Body of pancreas (tissue), 4 donors: ENCODE data around the gene PLPPR1. TPM values are rescaled to one million over a fixed set of nuclear protein-coding genes. Genes with fewer than 3 reads are reported as not detected.

Source experiments
- ATAC-seq: fragments of 150-250 bp; one replicate; pipeline ENCODE4 v1.9.1; 2016
- DNase-seq, 4 donors: peaks; one replicate each; pipeline ENCODE4 v3.0.0-alpha.2; 2019
- H3K27ac ChIP-seq, 4 donors: fragments of 200-600 bp; sonication (generic); 1 replicate in 3 of 4; 2 replicates in 1 of 4; pipeline versions ENCODE4 v1.5.1 to v1.6.1; 2016 to 2019; ENCODE audit warnings: mild to moderate bottlenecking in 1 of 4, mixed read lengths in 1 of 4, moderate library complexity in 1 of 4
- H3K27me3 ChIP-seq, 2 donors: fragments of 200-600 bp; sonication (generic); one replicate each; pipeline ENCODE4 v1.6.0; 2016; ENCODE audit warnings: mild to moderate bottlenecking in 1 of 2
- H3K36me3 ChIP-seq, 2 donors: fragments of 200-600 bp; sonication (generic); replicated peaks in 1 of 2; 2 replicates each; pipeline ENCODE4 v1.5.1; 2016; ENCODE audit warnings: low read depth in 2 of 2; ENCODE audit not compliant: insufficient read depth in 1 of 2
- H3K4me1 ChIP-seq: fragments of 200-600 bp; sonication (generic); one replicate; pipeline ENCODE4 v1.6.0; 2016
- H3K4me3 ChIP-seq, 2 donors: fragments of 200-600 bp; sonication (generic); 1 replicate in 1 of 2; 2 replicates in 1 of 2; pipeline ENCODE4 v1.5.1; 2016 to 2019
- H3K9me3 ChIP-seq, 3 donors: fragments of 200-600 bp; sonication (generic); 1 replicate in 2 of 3; 2 replicates in 1 of 3; pipeline ENCODE4 v1.5.1; 2016
- CTCF ChIP-seq, 7 experiments: fragments of 450-650 bp in 4 of 7; fragments of 200-600 bp in 3 of 7; sonication (generic) in 3 of 7; IDR thresholded peaks; one replicate each; pipeline ENCODE4 v1.5.1; 2016 to 2019; ENCODE audit warnings: antibody characterized with exemption in 7 of 7
- POLR2A ChIP-seq, 3 donors: fragments of 450-650 bp; IDR thresholded peaks; one replicate each; pipeline ENCODE4 v1.6.1; 2016; ENCODE audit warnings: antibody characterized with exemption in 3 of 3, mild to moderate bottlenecking in 2 of 3
- WGBS, 2 donors: methylation state at CpG; one replicate each; pipeline ENCODE4 v1.1.5; 2017; 5-methylcytosine and 5-hydroxymethylcytosine counted together
- intact Hi-C: fragments of 100-400 bp; cut with DNase I; formaldehyde crosslinking; loops from one replicate; pipeline ENCODE4 v1.15.1; 2023
- total RNA-seq, 2 donors: library from RNA; depleted of rRNA; stranded (reverse); fragments of >200 nt; gene quantifications; one replicate each; pipeline ENCODE4 v1.1.0, GENCODE V29; 2016

Gene PLPPR1
- total RNA-seq, 2 donors from 2014 or later, result 0.26 TPM; not detected in 1

- no peak for TF ChIP-seq POLR2A (IDR thresholded peaks at IDR 0.05)
- no peak for TF ChIP-seq CTCF (IDR thresholded peaks at IDR 0.05)
These were observed 37.4 kb downstream of the PLPPR1 start for GRCh38 chr9:101065930-101066329.

GRCh38 chr9:101068696-101069095 lies 40.2 kb downstream of the PLPPR1 start:
- no peak for TF ChIP-seq CTCF (IDR thresholded peaks at IDR 0.05)
- TF ChIP-seq POLR2A (IDR thresholded peaks at IDR 0.05), result no peak
- no peak for ATAC-seq
- no peaks in the 10 kb centered on the region for H3K9me3 ChIP-seq
- H3K4me3 ChIP-seq, result no peak overlapping the region
- H3K27ac ChIP-seq, result no peak overlapping the region
- H3K27me3 ChIP-seq, result no peaks in the 10 kb centered on the region
- no peaks in the 10 kb centered on the region for H3K4me1 ChIP-seq
- WGBS, 2 donors, result 39 to 71% methylated on average over 1 of the region's 1 CpG
- no peak for DNase-seq
- intact Hi-C loops, result no loop called here
- no peaks in the 10 kb centered on the region for H3K36me3 ChIP-seq

More at GRCh38 chr9:101065930-101066329, 37.4 kb downstream of the PLPPR1 start:
- no peaks in the 10 kb centered on the region for H3K4me1 ChIP-seq
- no peaks in the 10 kb centered on the region for H3K36me3 ChIP-seq
- no peaks in the 10 kb centered on the region for H3K27me3 ChIP-seq
- intact Hi-C loops, result no loop called here
- no peaks in the 10 kb centered on the region for H3K9me3 ChIP-seq
- DNase-seq (no peak), ATAC-seq (no peak)
- 32 to 45% methylated on average over 1 of the region's 1 CpG for WGBS, 2 donors
- H3K4me3 ChIP-seq, result no peak overlapping the region
- no peak overlapping the region for H3K27ac ChIP-seq

GRCh38 chr9:101072259-101072658 lies 43.7 kb downstream of the PLPPR1 start:
- Histone ChIP-seq H3K4me1 (no peaks in the 10 kb centered on the region), H3K27me3 (no peaks in the 10 kb centered on the region), H3K4me3 (no peak overlapping the region), H3K27ac (no peak overlapping the region), H3K9me3 (no peaks in the 10 kb centered on the region), H3K36me3 (no peaks in the 10 kb centered on the region)
- ATAC-seq (no peak), DNase-seq (no peak)
- TF ChIP-seq CTCF (IDR thresholded peaks at IDR 0.05) (no peak), POLR2A (IDR thresholded peaks at IDR 0.05) (no peak)
- 56 to 69% methylated on average over 3 of the region's 3 CpGs for WGBS, 2 donors
- intact Hi-C loops, result no loop called here

- no peak for TF ChIP-seq CTCF (IDR thresholded peaks at IDR 0.05)
- TF ChIP-seq POLR2A (IDR thresholded peaks at IDR 0.05), result no peak
- H3K36me3 ChIP-seq, result no peaks in the 10 kb centered on the region
- no peak overlapping the region for H3K27ac ChIP-seq
- DNase-seq (no peak), ATAC-seq (no peak)
- H3K4me1 ChIP-seq, result no peaks in the 10 kb centered on the region
- intact Hi-C loops, result no loop called here
- WGBS, 2 donors, result 24 to 45% methylated on average over 2 of the region's 2 CpGs
- no peaks in the 10 kb centered on the region for H3K27me3 ChIP-seq
- no peaks in the 10 kb centered on the region for H3K9me3 ChIP-seq
- H3K4me3 ChIP-seq, result no peak overlapping the region
These were observed 44.6 kb downstream of the PLPPR1 start for GRCh38 chr9:101073122-101073521.

- TF ChIP-seq POLR2A (IDR thresholded peaks at IDR 0.05) (no peak), CTCF (IDR thresholded peaks at IDR 0.05) (no peak)
These were observed 53.1 kb downstream of the PLPPR1 start for GRCh38 chr9:101081641-101082040.

More at GRCh38 chr9:101081641-101082040, 53.1 kb downstream of the PLPPR1 start:
- ATAC-seq (no peak), DNase-seq (no peak)
- Histone ChIP-seq H3K27ac (no peak overlapping the region), H3K4me1 (no peaks in the 10 kb centered on the region), H3K9me3 (no peaks in the 10 kb centered on the region), H3K36me3 (no peaks in the 10 kb centered on the region), H3K27me3 (no peaks in the 10 kb centered on the region), H3K4me3 (no peak overlapping the region)
- 67 to 71% methylated on average over 3 of the region's 3 CpGs for WGBS, 2 donors
- intact Hi-C loops, result no loop called here
